ENCODE data around the gene BNC2. TPM values are rescaled to one million over a fixed set of nuclear protein-coding genes. Genes with fewer than 3 reads are reported as not detected.

Gene BNC2
- total RNA-seq, 2 experiments from 2014 or later = not detected

- CTCF ChIA-PET = no interaction called here
- Mint-ChIP-seq H3K4me3 (no peak overlapping the region), H3K27ac (no peak overlapping the region), H3K36me3 (ENCODE audit: low read depth) (no peaks in the 10 kb centered on the region), H3K4me1 (ENCODE audit: low read depth) (no peaks in the 10 kb centered on the region), H3K9me3 (no peaks in the 10 kb centered on the region), H3K27me3 (peaks cover 9% of the 10 kb centered on the region)
- no peaks in the 10 kb centered on the region for H3K4me1 ChIP-seq (ENCODE audit: insufficient read depth, low read length)
- H3K36me3 ChIP-seq (ENCODE audit: insufficient read depth, low read length) = no peaks in the 10 kb centered on the region
- H3K9me3 ChIP-seq (ENCODE audit: control insufficient read depth in 1 of 2, insufficient read depth in 1 of 2, low read length in 2 of 2) = peaks cover 0 to 14% of the 10 kb centered on the region in 2 experiments
- no peak for DNase-seq
- POLR2A ChIA-PET = no interaction called here
- H3K27me3 ChIP-seq (ENCODE audit: control insufficient read depth in 1 of 2, insufficient read depth in 2 of 2, low read length in 2 of 2) = no peaks in the 10 kb centered on the region
- intact Hi-C loops (cut with DNase I, micrococcal nuclease) = no loop called here
- H3K4me3 ChIP-seq (ENCODE audit: low read length) = no peak overlapping the region
- H3K27ac ChIP-seq (ENCODE audit: low read depth in 1 of 2, low read length in 2 of 2) = no peak overlapping the region
- no peak for ATAC-seq (ENCODE audit: poor library complexity)
- no peak for TF ChIP-seq CTCF (IDR thresholded peaks at IDR 0.05)
Observed at GRCh38 chr9:16524823-16525222, 345.6 kb downstream of the BNC2 start.

GRCh38 chr9:16524078-16524477, 346.4 kb downstream of the BNC2 start:
- no peaks in the 10 kb centered on the region for H3K27me3 ChIP-seq (ENCODE audit: control insufficient read depth in 1 of 2, insufficient read depth in 2 of 2, low read length in 2 of 2)
- no peak overlapping the region for H3K4me3 Mint-ChIP-seq
- H3K9me3 Mint-ChIP-seq = no peaks in the 10 kb centered on the region
- no peaks in the 10 kb centered on the region for H3K36me3 Mint-ChIP-seq (ENCODE audit: low read depth)
- no peaks in the 10 kb centered on the region for H3K36me3 ChIP-seq (ENCODE audit: insufficient read depth, low read length)
- peaks cover 9% of the 10 kb centered on the region for H3K27me3 Mint-ChIP-seq
- DNase-seq (no peak), ATAC-seq (ENCODE audit: poor library complexity) (no peak)
- intact Hi-C loops (cut with DNase I, micrococcal nuclease) = no loop called here
- no peaks in the 10 kb centered on the region for H3K4me1 ChIP-seq (ENCODE audit: insufficient read depth, low read length)
- H3K4me1 Mint-ChIP-seq (ENCODE audit: low read depth) = no peaks in the 10 kb centered on the region
- ChIA-PET CTCF (no interaction called here), POLR2A (no interaction called here)
- H3K4me3 ChIP-seq (ENCODE audit: low read length) = no peak overlapping the region
- H3K27ac Mint-ChIP-seq = no peak overlapping the region
- TF ChIP-seq CTCF (IDR thresholded peaks at IDR 0.05) = no peak
- peaks cover 0 to 12% of the 10 kb centered on the region in 2 experiments for H3K9me3 ChIP-seq (ENCODE audit: control insufficient read depth in 1 of 2, insufficient read depth in 1 of 2, low read length in 2 of 2)
- H3K27ac ChIP-seq (ENCODE audit: low read depth in 1 of 2, low read length in 2 of 2) = no peak overlapping the region

DNA sequence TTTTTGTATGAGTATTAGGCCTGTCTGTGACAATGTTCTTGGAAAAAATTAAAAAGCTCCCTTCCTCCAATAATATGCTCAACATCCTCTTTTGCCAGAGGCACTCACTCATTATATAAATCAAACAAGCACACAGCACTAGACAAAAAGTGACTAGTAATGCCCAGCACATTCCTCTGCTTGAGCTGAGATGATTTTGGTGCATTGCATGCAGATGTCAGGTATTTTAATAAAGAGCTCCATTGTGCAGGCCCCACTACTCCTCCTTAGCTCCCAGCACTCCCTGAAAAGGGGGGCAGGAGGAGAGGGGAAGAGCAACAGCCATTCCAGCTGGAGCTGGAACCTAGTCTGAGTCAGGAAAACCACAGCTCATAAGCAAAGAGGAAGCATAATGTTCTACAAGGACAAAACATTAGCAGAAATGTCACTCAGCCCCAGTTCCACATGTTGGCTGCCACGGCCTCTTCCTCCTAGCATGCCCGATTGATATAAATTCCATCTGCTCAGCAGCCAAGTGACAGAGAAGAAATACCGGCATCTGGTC, 348.5 kb downstream of the BNC2 start:
- DNase-seq (no peak), ATAC-seq (ENCODE audit: poor library complexity) (no peak)
- no peaks in the 10 kb centered on the region for H3K36me3 Mint-ChIP-seq (ENCODE audit: low read depth)
- no peak for TF ChIP-seq CTCF (IDR thresholded peaks at IDR 0.05)
- no peak overlapping the region for H3K27ac ChIP-seq (ENCODE audit: low read depth in 1 of 2, low read length in 2 of 2)
- no peaks in the 10 kb centered on the region for H3K36me3 ChIP-seq (ENCODE audit: insufficient read depth, low read length)
- no peak overlapping the region for H3K27ac Mint-ChIP-seq
- no peaks in the 10 kb centered on the region for H3K9me3 Mint-ChIP-seq
- no peak overlapping the region for H3K4me3 ChIP-seq (ENCODE audit: low read length)
- H3K4me1 ChIP-seq (ENCODE audit: insufficient read depth, low read length) = no peaks in the 10 kb centered on the region
- H3K4me1 Mint-ChIP-seq (ENCODE audit: low read depth) = no peaks in the 10 kb centered on the region
- H3K4me3 Mint-ChIP-seq = no peak overlapping the region
- POLR2A ChIA-PET = no interaction called here
- peaks cover 9% of the 10 kb centered on the region for H3K27me3 Mint-ChIP-seq
- H3K27me3 ChIP-seq (ENCODE audit: control insufficient read depth in 1 of 2, insufficient read depth in 2 of 2, low read length in 2 of 2) = no peaks in the 10 kb centered on the region
- CTCF ChIA-PET = no interaction called here
- H3K9me3 ChIP-seq (ENCODE audit: control insufficient read depth in 1 of 2, insufficient read depth in 1 of 2, low read length in 2 of 2) = peaks cover 0 to 17% of the 10 kb centered on the region in 2 experiments
- intact Hi-C loops (cut with DNase I, micrococcal nuclease) = no loop called here
